Dermis microvascular lymphatic vessel endothelial cell (primary cell): ENCODE results near the gene CCDC57. TPM values are rescaled to one million over a fixed set of nuclear protein-coding genes. Genes with fewer than 3 reads are reported as not detected.

Experiments
- DNase-seq, 2 donors: peaks; one replicate each; pipeline versions ENCODE4 v3.0.0 to v3.0.0-alpha.2; 2010; ENCODE audit warnings: low read depth in 2 of 2
- total RNA-seq: library from RNA; depleted of rRNA; stranded (reverse); fragments of >200 nt; gene quantifications from 2 replicates; pipeline ENCODE4 v1.2.1, GENCODE V29; 2014

Gene CCDC57
- total RNA-seq, 1 donor from 2014 or later = 2.8 TPM

- peak; percentile 33 to 68 for DNase-seq
Observed at GRCh38 chr17:82246365-82247181, 33.9 kb upstream of the CCDC57 start.

GRCh38 chr17:82246040-82246364 is 33.4 kb upstream of the CCDC57 start:
- DNase-seq = no peak

GRCh38 chr17:82245134-82246039 is 32.7 kb upstream of the CCDC57 start:
- DNase-seq = no peak

- DNase-seq = peak in 1 of 2 donors; percentile 33
Observed at GRCh38 chr17:82244413-82245133, 31.9 kb upstream of the CCDC57 start.

- no peak for DNase-seq
Observed at GRCh38 chr17:82243648-82244412, 31.2 kb upstream of the CCDC57 start.

- DNase-seq = no peak
Observed at GRCh38 chr17:82242977-82243647, 30.5 kb upstream of the CCDC57 start.

- no peak for DNase-seq
Observed at GRCh38 chr17:82242698-82242976, 30.0 kb upstream of the CCDC57 start.

GRCh38 chr17:82241926-82242697 is 29.5 kb upstream of the CCDC57 start:
- DNase-seq = no peak

- peak in 1 of 2 donors; percentile 83 for DNase-seq
Observed at GRCh38 chr17:82241183-82241925, 28.7 kb upstream of the CCDC57 start.

- DNase-seq = no peak
Observed at GRCh38 chr17:82240506-82241182, 28.0 kb upstream of the CCDC57 start.

GRCh38 chr17:82239926-82240505 is 27.4 kb upstream of the CCDC57 start:
- DNase-seq = no peak

- DNase-seq = no peak
Observed at GRCh38 chr17:82239401-82239925, 26.8 kb upstream of the CCDC57 start.

GRCh38 chr17:82238472-82239201 is 26.0 kb upstream of the CCDC57 start:
- no peak for DNase-seq

GRCh38 chr17:82237746-82238471 is 25.3 kb upstream of the CCDC57 start:
- no peak for DNase-seq

GRCh38 chr17:82237083-82237745 is 24.6 kb upstream of the CCDC57 start:
- DNase-seq = no peak
